Hair follicular keratinocyte (primary cell): ENCODE measurements around the gene CRYBA4. TPM values are rescaled to one million over a fixed set of nuclear protein-coding genes. Genes with fewer than 3 reads are reported as not detected.

Source experiments
- total RNA-seq: library from RNA; depleted of rRNA; stranded (reverse); fragments of >200 nt; gene quantifications from 2 replicates; pipeline ENCODE4 v1.2.3, GENCODE V29; 2015

Gene CRYBA4
- total RNA-seq: not detected in 2 replicates

DNA sequence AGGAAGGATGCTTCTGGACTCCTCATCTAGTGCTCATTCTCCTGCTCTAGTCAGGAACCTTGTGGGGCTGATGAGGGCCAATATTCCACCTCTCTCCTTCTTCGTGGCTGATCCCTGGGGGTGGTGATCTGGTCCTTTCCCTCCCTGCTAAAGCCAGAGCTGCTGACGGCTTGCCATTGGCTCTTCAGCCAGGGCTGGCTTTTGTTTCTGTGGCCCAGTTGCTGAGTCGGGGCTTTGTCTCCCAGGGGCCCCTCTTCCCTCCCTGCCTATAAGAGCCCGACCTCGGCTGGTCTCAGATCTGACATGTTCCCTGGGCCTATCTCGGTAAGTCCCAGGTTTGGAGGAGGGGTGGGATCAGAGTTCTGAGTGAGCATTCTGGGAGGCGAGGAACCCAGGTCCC is at the start of gene CRYBA4:
Gene CRYBA4 (plus strand): TSS at position 301 of the 400 bp plus-strand sequence. CDS start 634 bp downstream, outside the sequence.

DNA sequence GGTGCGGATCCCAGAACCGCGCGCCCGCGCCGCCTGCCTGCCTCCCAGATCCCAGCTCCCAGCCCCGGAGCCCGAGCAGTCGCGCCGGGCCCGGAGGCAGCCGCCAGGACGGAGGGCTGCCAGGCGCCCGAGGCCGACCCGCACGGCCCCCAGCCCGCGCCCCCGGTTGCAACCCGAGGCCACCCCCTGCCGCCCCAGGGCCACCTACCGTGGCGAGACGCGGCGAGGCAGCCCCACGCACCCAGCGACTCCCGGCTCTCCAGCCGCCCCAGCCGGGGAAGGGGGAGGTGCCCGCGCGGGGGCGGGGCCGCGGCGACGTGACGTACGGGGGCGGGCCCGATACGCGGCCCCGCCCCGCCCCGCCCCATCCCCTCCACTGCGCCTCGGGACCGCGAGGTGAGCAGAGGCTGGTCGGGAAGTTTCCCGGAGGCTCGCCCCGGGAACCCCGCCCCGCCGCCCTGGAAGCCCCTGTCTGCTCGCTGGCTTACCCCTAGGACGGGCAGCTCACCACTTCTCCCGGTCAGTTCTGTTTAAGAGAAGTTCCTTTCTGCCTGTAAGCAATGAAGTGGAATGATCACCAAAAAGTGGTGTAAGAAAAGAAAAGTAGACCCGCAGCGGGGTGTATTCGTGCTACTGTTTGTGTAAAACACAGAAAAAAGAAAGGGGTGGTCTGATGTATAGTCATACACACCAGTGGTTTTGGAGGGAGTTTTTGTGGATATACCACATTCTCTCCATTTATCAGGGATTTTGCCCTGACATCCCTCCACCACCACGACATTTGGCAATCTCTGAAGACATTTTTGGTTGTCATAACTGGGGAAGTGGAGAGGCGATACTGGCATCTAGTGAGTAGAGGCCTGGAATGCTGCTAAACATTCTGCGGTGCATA is 31.7 kb upstream of the CRYBA4 start, which contains the start of gene TPST2:
Gene TPST2 (minus strand): TSS at position 288 of the 892 bp plus-strand sequence. CDS start 48,502 bp downstream, outside the sequence.

DNA sequence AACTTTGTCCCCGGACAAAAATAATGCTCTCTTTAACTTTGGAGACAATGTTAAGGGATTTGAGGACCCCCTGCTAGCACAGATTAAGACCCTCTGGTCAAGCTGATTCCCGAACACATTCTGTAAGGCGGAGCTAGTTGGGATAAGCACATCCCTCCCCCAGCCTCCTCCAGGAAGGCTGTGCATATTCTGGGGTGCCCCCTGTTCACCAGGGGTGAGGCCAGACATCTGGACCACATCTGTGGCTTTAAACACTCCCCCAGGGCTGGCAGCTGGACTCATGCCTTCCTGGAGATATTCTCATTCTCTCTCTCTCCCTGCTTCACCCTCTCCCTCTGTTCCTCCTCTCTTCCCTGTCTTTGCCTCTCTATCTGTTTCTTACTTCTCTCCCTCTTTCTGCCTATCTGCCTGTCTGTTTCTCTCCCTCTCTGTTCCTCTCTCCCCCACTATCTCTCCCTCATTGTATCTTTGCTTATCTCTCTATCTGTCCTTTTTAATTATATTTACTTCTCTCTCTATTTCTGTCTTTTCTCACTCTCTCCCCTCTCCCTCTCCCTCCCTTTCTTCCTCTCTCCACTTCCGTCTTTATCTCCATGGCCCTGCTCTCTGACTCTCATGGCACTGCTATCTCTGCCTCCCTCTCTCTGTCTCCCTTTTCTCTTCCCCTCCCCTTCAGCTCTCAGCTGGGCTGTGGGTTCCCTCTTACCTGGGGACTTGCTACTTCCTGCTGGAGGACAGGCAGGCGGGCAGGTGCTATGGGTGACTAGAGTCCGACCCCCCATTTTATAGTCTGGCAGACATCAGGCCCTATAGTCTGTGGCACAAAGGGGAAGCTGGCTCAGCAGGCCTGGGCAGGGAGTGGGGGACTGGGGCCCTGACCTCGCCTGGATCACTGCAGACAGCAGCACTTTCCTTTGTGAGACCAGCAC is 4.2 kb upstream of the CRYBA4 start, which contains the start of gene CRYBB1:
Gene CRYBB1 (minus strand): TSS at position 757 of the 929 bp plus-strand sequence. CDS start 1,708 bp downstream, outside the sequence.

DNA sequence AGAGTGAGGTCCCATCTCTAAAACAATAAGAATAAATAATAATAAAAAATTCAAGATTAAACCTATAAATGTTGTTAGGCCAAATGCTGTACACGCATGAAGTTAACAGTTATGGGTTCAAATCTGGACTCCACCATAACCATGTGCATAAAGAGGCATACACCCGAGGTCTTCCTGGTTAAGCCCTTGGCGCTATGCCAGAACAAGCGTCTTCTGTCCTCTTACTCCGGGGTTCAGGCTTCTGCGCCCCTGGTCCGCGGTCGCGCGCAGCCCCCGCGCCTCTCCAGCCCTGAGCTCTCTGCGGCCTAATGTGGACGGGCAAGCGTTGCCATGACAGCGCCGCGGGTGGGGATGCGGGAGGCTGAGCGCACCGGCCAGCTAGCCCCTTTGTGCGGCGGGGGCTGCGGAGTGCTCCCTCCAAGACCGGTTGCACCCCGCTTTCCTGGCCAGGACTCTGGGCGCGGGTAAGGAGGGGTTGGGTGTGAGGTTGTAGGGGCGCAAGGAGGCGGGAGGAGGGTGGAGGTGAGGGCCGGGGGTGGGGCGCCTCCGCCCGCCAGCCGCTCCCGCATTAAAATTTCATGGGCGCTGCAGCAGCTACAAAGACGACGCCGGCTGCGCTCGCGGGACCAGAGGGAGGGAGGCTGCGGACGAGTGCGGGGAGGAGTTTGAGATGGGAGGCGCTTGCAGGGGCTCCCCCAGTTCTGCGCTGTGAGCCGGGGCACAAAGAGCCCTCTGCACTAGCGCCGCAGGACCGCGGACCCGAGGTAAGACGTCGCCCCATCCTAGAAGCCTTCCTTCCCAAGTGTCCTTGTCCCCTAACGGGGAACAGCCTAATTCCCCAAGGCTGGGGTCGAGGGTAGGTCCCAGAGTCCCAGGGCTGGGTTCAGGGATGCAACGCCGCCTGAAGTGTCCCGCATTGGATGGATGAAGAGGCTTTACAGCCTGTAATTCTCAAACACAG is 35.4 kb downstream of the CRYBA4 start, which contains the start of gene MIAT:
Gene MIAT (plus strand): TSS at position 698 of the 961 bp plus-strand sequence.

Other genes starting within 250 kb of the CRYBA4 start
- gene ASPHD2, start 192.7 kb upstream of the CRYBA4 start, total RNA-seq: 3.9 and 5.4 TPM in 2 replicates
- gene HPS4, start 138.2 kb upstream of the CRYBA4 start, total RNA-seq: 25.3 and 29.4 TPM in 2 replicates
- 24.9 and 32.5 TPM in 2 replicates for gene SRRD, start 138.1 kb upstream of the CRYBA4 start, total RNA-seq
- gene TFIP11, start 109.5 kb upstream of the CRYBA4 start, total RNA-seq: 16.8 and 21.1 TPM in 2 replicates
- 31.2 and 37.8 TPM in 2 replicates for gene TPST2, start 31.8 kb upstream of the CRYBA4 start, total RNA-seq
- gene CRYBB1, start 3.9 kb upstream of the CRYBA4 start, total RNA-seq: not detected in 2 replicates
- 0.08 and 0.16 TPM in 2 replicates for gene MIAT, start 35.6 kb downstream of the CRYBA4 start, total RNA-seq